ENCODE data around the gene LRRC32. TPM values are rescaled to one million over a fixed set of nuclear protein-coding genes. Genes with fewer than 3 reads are reported as not detected.

LRRC32 gene
- total and polyA plus RNA-seq, 4 donors = 38.3 to 159 (median 85.2) TPM

- 89 to 92% methylated on average over 7 of the region's 7 CpGs for WGBS, 2 donors
- H3K9ac ChIP-seq (ENCODE audit: insufficient read depth in 1 of 2, low read length in 2 of 2) = no peak overlapping the region
- peaks cover 0 to 13% (median 5%) of the 10 kb centered on the region in 5 donors for H3K4me1 ChIP-seq (ENCODE audit: control insufficient read depth in 5 of 5, insufficient read depth in 5 of 5, low read length in 5 of 5)
- H3K36me3 ChIP-seq (ENCODE audit: control insufficient read depth in 4 of 4, insufficient read depth in 4 of 4, low read length in 4 of 4) = no peaks in the 10 kb centered on the region
- H3K9me3 ChIP-seq (ENCODE audit: control insufficient read depth in 4 of 4, insufficient read depth in 3 of 4, low read length in 3 of 4) = peaks cover 0 to 4% (median 2%) of the 10 kb centered on the region in 4 donors
- no peak overlapping the region for H3K27ac ChIP-seq (ENCODE audit: low read depth in 1 of 2, low read length in 1 of 2)
- no peaks in the 10 kb centered on the region for H3K27me3 ChIP-seq (ENCODE audit: control insufficient read depth in 3 of 3, insufficient read depth in 3 of 3, low read length in 2 of 3)
- DNase-seq = no peak
- no peak for ATAC-seq (ENCODE audit: insufficient read depth, low FRiP score)
- TF ChIP-seq CTCF (IDR thresholded peaks at IDR 0.05; ENCODE audit: control extremely low read depth, extremely low read depth) = no peak
- no peak overlapping the region for H3K4me3 ChIP-seq
These were observed 30.9 kb upstream of the LRRC32 start for GRCh38 chr11:76701294-76702040.

- ATAC-seq (ENCODE audit: insufficient read depth, low FRiP score) (peak; percentile 72), DNase-seq (peak; percentile 62 to 83 (median 66))
- peaks cover 0 to 3% (median 0%) of the 10 kb centered on the region in 4 donors for H3K9me3 ChIP-seq (ENCODE audit: control insufficient read depth in 4 of 4, insufficient read depth in 3 of 4, low read length in 3 of 4)
- H3K9ac ChIP-seq (ENCODE audit: insufficient read depth in 1 of 2, low read length in 2 of 2) = no peak overlapping the region
- no peak overlapping the region for H3K27ac ChIP-seq (ENCODE audit: low read depth in 1 of 2, low read length in 1 of 2)
- WGBS, 2 donors = 18 to 45% methylated on average over 16 of the region's 16 CpGs
- no peak for TF ChIP-seq CTCF (IDR thresholded peaks at IDR 0.05; ENCODE audit: control extremely low read depth, extremely low read depth)
- H3K36me3 ChIP-seq (ENCODE audit: control insufficient read depth in 4 of 4, insufficient read depth in 4 of 4, low read length in 4 of 4) = no peaks in the 10 kb centered on the region
- peaks cover 0 to 13% (median 5%) of the 10 kb centered on the region in 5 donors for H3K4me1 ChIP-seq (ENCODE audit: control insufficient read depth in 5 of 5, insufficient read depth in 5 of 5, low read length in 5 of 5)
- no peak overlapping the region for H3K4me3 ChIP-seq
- no peaks in the 10 kb centered on the region for H3K27me3 ChIP-seq (ENCODE audit: control insufficient read depth in 3 of 3, insufficient read depth in 3 of 3, low read length in 2 of 3)
These were observed 29.9 kb upstream of the LRRC32 start for GRCh38 chr11:76700177-76701100.

- Histone ChIP-seq H3K4me3 (no peak overlapping the region), H3K4me1 (ENCODE audit: control insufficient read depth in 5 of 5, insufficient read depth in 5 of 5, low read length in 5 of 5) (peaks cover 0 to 13% (median 5%) of the 10 kb centered on the region in 5 donors), H3K36me3 (ENCODE audit: control insufficient read depth in 4 of 4, insufficient read depth in 4 of 4, low read length in 4 of 4) (no peaks in the 10 kb centered on the region), H3K27me3 (ENCODE audit: control insufficient read depth in 3 of 3, insufficient read depth in 3 of 3, low read length in 2 of 3) (no peaks in the 10 kb centered on the region), H3K9ac (ENCODE audit: insufficient read depth in 1 of 2, low read length in 2 of 2) (no peak overlapping the region), H3K27ac (ENCODE audit: low read depth in 1 of 2, low read length in 1 of 2) (no peak overlapping the region), H3K9me3 (ENCODE audit: control insufficient read depth in 4 of 4, insufficient read depth in 3 of 4, low read length in 3 of 4) (no peaks in the 10 kb centered on the region)
- 80 to 94% methylated on average over 3 of the region's 3 CpGs for WGBS, 2 donors
- ATAC-seq (ENCODE audit: insufficient read depth, low FRiP score) = no peak
- TF ChIP-seq CTCF (IDR thresholded peaks at IDR 0.05; ENCODE audit: control extremely low read depth, extremely low read depth) = no peak
- DNase-seq = no peak
These were observed 29.0 kb upstream of the LRRC32 start for GRCh38 chr11:76699451-76700091.
